ENCODE data around the gene RHPN2.
"Not testable (repeated sequence)": the region's sequence is repeated elsewhere in the genome, so short reads cannot be mapped to it uniquely, and the experiment has no call there.

Gene RHPN2

GRCh38 chr19:33050110-33050509 lies 14.6 kb downstream of the RHPN2 start:
- H3F3A ChIP-seq (ENCODE audit: insufficient read depth) = no peaks in the 10 kb centered on the region
- no peak for TF ChIP-seq EZH2phosphoT487 (conservative IDR thresholded peaks at IDR 0.05; ENCODE audit: low read length)
- no peak for TF ChIP-seq CTCF (IDR thresholded peaks at IDR 0.05; ENCODE audit: insufficient read depth, low read length, poor library complexity, severe bottlenecking)

GRCh38 chr19:33048806-33049676 lies 15.6 kb downstream of the RHPN2 start:
- Histone ChIP-seq H3K36me3 (ENCODE audit: low read length) (no peaks in the 10 kb centered on the region), H3K79me2 (ENCODE audit: insufficient read depth, low read length) (peaks cover under 1% of the 10 kb centered on the region; the same call in 1 of the 2 replicates), H3K4me3 (ENCODE audit: insufficient read depth, low read length, poor library complexity, severe bottlenecking) (no peak overlapping the region), H3K27me3 (ENCODE audit: low read length) (no peaks in the 10 kb centered on the region), H3K9me2 (replicated peaks; ENCODE audit: insufficient read depth, low read length) (no peaks in the 10 kb centered on the region), H3F3A (ENCODE audit: insufficient read depth) (no peaks in the 10 kb centered on the region), H3K4me2 (ENCODE audit: low read depth, low read length, poor library complexity, severe bottlenecking) (no peak overlapping the region), H4K20me1 (ENCODE audit: low read depth, low read length) (no peaks in the 10 kb centered on the region), H3K9ac (ENCODE audit: low read length) (no peak overlapping the region), H2AFZ (ENCODE audit: low read depth, low read length, severe bottlenecking) (no peak overlapping the region), H3K9me3 (ENCODE audit: insufficient read depth, low read length) (no peaks in the 10 kb centered on the region), H3K27ac (ENCODE audit: low read depth, low read length) (no peak overlapping the region)
- TF ChIP-seq CTCF (IDR thresholded peaks at IDR 0.05; ENCODE audit: insufficient read depth, low read length, poor library complexity, severe bottlenecking) (no peak), EZH2phosphoT487 (conservative IDR thresholded peaks at IDR 0.05; ENCODE audit: low read length) (no peak)

More at GRCh38 chr19:33050110-33050509, 14.6 kb downstream of the RHPN2 start:
- Histone ChIP-seq H3K9ac (ENCODE audit: low read length) (no peak overlapping the region), H3K9me3 (ENCODE audit: insufficient read depth, low read length) (no peaks in the 10 kb centered on the region), H3K79me2 (ENCODE audit: insufficient read depth, low read length) (peaks cover 3% of the 10 kb centered on the region; the same call in 1 of the 2 replicates), H3K9me2 (replicated peaks; ENCODE audit: insufficient read depth, low read length) (no peaks in the 10 kb centered on the region), H3K27ac (ENCODE audit: low read depth, low read length) (no peak overlapping the region), H4K20me1 (ENCODE audit: low read depth, low read length) (no peaks in the 10 kb centered on the region), H3K27me3 (ENCODE audit: low read length) (no peaks in the 10 kb centered on the region), H3K4me2 (ENCODE audit: low read depth, low read length, poor library complexity, severe bottlenecking) (no peak overlapping the region), H3K36me3 (ENCODE audit: low read length) (no peaks in the 10 kb centered on the region), H3K4me3 (ENCODE audit: insufficient read depth, low read length, poor library complexity, severe bottlenecking) (no peak overlapping the region), H2AFZ (ENCODE audit: low read depth, low read length, severe bottlenecking) (no peak overlapping the region)

DNA sequence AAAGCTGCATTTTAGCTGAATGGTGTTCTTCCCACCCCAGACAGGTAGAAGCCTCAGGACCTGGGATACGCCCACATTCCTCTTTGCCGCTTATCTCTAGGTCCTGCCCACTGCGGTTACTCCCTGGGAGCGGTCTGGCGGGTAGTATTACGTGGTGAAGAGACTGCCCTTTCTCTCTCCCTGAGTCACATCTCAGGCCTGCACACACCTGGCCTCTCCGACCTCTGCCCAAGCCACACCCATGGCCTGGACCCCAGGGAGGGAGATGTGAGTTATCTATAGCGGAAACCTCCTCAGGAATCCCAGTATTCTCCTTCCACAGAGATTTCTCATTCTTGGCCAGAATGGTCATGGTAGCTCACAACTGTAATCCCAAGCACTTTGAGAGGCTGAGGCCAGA lies 17.3 kb downstream of the RHPN2 start:
- Histone ChIP-seq H3F3A (ENCODE audit: insufficient read depth) (no peaks in the 10 kb centered on the region), H3K27ac (ENCODE audit: low read depth, low read length) (no peak overlapping the region), H3K27me3 (ENCODE audit: low read length) (no peaks in the 10 kb centered on the region), H3K9me2 (replicated peaks; ENCODE audit: insufficient read depth, low read length) (no peaks in the 10 kb centered on the region), H3K9me3 (ENCODE audit: insufficient read depth, low read length) (no peaks in the 10 kb centered on the region), H3K79me2 (ENCODE audit: insufficient read depth, low read length) (no peaks in the 10 kb centered on the region), H2AFZ (ENCODE audit: low read depth, low read length, severe bottlenecking) (no peak overlapping the region), H4K20me1 (ENCODE audit: low read depth, low read length) (no peaks in the 10 kb centered on the region), H3K9ac (ENCODE audit: low read length) (no peak overlapping the region), H3K4me3 (ENCODE audit: insufficient read depth, low read length, poor library complexity, severe bottlenecking) (no peak overlapping the region), H3K4me2 (ENCODE audit: low read depth, low read length, poor library complexity, severe bottlenecking) (no peak overlapping the region), H3K36me3 (ENCODE audit: low read length) (no peaks in the 10 kb centered on the region)
- TF ChIP-seq CTCF (IDR thresholded peaks at IDR 0.05; ENCODE audit: insufficient read depth, low read length, poor library complexity, severe bottlenecking) (no peak), EZH2phosphoT487 (conservative IDR thresholded peaks at IDR 0.05; ENCODE audit: low read length) (no peak)

DNA sequence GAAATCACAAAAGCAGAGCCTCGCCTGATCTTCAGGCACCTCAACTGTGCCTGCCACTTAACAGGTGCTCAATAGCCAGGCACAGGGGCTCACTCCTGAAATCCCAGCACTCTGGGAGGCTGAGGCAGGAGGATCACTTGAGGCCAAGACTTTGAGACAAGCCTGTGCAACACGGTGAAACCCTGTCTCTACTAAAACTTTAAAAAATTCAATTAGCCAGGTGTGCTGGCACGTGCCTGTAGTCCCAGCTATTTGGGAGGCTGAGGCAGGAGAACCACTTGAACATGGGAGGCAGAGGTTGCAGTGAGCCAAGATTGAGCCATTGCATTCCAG lies 22.9 kb downstream of the RHPN2 start:
- H3K36me3 ChIP-seq (ENCODE audit: low read length); H3K4me2 ChIP-seq (ENCODE audit: low read depth, low read length, poor library complexity, severe bottlenecking); H3K79me2 ChIP-seq (ENCODE audit: insufficient read depth, low read length); H3K9ac ChIP-seq (ENCODE audit: low read length); H2AFZ ChIP-seq (ENCODE audit: low read depth, low read length, severe bottlenecking); H3K9me2 ChIP-seq (replicated peaks; ENCODE audit: insufficient read depth, low read length); H3K27ac ChIP-seq (ENCODE audit: low read depth, low read length); H3K27me3 ChIP-seq (ENCODE audit: low read length); H3K9me3 ChIP-seq (ENCODE audit: insufficient read depth, low read length); H4K20me1 ChIP-seq (ENCODE audit: low read depth, low read length); H3F3A ChIP-seq (ENCODE audit: insufficient read depth); H3K4me3 ChIP-seq (ENCODE audit: insufficient read depth, low read length, poor library complexity, severe bottlenecking): not testable (repeated sequence)
